C4-2B (cell line): ENCODE data around the gene KRTAP11-1.

Source experiments
- CTCF ChIP-seq: fragments of 450-650 bp; conservative IDR thresholded peaks from 2 replicates; pipeline ENCODE4 v1.5.1; 2017; ENCODE audit warnings: mild to moderate bottlenecking
- ZFX ChIP-seq: fragments of 450-650 bp; IDR thresholded peaks from 2 replicates; pipeline ENCODE4 v1.6.1; 2017

- TF ChIP-seq CTCF (peak; percentile 67), ZFX (no peak)
These were observed 42.1 kb downstream of the KRTAP11-1 start for GRCh38 chr21:30839304-30839703.
